ENCODE results near the gene AQP1. TPM values are rescaled to one million over a fixed set of nuclear protein-coding genes. Genes with fewer than 3 reads are reported as not detected.

Gene AQP1
- total RNA-seq, 4 donors from 2014 or later = 12.4 to 86.5 (median 71.5) TPM

DNA sequence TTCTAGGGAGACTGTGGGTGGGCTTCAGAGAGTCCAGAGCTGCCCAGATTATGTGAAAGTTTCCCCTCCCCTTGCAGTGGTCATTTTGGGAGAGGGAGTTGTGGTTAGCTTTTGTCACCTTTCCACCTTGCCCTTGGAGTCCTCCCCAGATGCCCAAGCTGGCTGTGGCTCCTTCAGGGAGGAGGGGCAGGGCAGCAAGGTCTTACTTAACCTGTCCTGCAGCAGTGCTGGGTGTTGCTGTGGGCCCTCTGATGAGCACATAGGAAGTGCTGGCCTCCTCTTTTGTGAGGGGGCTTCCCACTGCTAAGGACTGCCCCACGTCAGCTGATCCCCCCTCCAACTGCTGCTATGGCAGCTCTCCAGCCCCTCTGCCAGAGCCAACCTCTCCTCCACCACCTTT, 17.6 kb upstream of the AQP1 start:
- TF ChIP-seq, protein P1, sequence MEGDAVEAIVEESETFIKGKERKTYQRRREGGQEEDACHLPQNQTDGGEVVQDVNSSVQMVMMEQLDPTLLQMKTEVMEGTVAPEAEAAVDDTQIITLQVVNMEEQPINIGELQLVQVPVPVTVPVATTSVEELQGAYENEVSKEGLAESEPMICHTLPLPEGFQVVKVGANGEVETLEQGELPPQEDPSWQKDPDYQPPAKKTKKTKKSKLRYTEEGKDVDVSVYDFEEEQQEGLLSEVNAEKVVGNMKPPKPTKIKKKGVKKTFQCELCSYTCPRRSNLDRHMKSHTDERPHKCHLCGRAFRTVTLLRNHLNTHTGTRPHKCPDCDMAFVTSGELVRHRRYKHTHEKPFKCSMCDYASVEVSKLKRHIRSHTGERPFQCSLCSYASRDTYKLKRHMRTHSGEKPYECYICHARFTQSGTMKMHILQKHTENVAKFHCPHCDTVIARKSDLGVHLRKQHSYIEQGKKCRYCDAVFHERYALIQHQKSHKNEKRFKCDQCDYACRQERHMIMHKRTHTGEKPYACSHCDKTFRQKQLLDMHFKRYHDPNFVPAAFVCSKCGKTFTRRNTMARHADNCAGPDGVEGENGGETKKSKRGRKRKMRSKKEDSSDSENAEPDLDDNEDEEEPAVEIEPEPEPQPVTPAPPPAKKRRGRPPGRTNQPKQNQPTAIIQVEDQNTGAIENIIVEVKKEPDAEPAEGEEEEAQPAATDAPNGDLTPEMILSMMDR (IDR thresholded peaks at IDR 0.05) = no peak
- TF ChIP-seq POLR2A (IDR thresholded peaks at IDR 0.05) = no peak
- H3K4me3 ChIP-seq = no peak overlapping the region
- H3K27me3 ChIP-seq = no peaks in the 10 kb centered on the region
- H3K36me3 ChIP-seq = no peaks in the 10 kb centered on the region
- H3K27ac ChIP-seq = no peak overlapping the region
- no peaks in the 10 kb centered on the region for H3K9me3 ChIP-seq
- peaks cover 0 to 25% (median 0%) of the 10 kb centered on the region in 4 donors for H3K4me1 ChIP-seq
- DNase-seq = no peak

DNA sequence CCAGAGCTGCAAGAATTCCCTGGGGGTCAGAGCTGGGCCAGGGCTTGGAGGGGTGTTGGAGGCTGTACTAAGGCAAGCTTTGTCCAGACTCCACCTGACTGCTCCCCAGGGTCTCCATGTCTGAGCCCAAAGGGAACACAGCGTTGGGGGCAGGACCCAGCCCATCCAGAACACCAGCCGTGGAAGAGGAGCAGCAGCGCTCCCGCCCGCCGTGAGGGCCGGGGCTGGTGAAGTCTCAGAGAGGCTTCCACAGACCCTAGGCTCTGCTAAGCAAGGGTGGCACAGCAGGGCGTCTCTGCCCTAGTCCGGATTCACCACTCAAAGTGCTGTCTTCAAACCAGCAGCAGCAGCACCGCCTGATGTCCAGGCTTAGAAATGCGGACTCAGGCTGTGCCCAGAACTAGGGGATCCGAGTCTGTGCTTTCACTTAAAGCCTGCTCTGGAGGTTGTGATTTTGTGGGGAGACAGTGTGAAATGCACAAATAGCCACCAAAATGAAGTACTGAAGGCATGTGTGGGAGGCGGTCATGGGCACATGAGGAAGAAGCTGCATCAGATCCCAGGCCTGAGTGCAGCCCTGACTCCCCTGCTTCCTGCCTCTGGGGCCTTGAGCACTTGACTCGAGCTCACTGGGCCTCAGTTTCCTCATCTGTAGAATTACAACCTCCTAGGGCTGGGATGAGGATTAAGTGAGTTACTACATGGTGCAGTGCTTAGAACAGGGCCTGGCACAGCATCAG, 16.6 kb upstream of the AQP1 start:
- Histone ChIP-seq H3K9me3 (no peaks in the 10 kb centered on the region), H3K4me3 (no peak overlapping the region), H3K27ac (no peak overlapping the region), H3K36me3 (no peaks in the 10 kb centered on the region), H3K27me3 (no peaks in the 10 kb centered on the region), H3K4me1 (peaks cover 0 to 25% (median 0%) of the 10 kb centered on the region in 4 donors)
- DNase-seq = no peak
- TF ChIP-seq POLR2A (IDR thresholded peaks at IDR 0.05) = no peak
- TF ChIP-seq, protein P1 (IDR thresholded peaks at IDR 0.05) = no peak

DNA sequence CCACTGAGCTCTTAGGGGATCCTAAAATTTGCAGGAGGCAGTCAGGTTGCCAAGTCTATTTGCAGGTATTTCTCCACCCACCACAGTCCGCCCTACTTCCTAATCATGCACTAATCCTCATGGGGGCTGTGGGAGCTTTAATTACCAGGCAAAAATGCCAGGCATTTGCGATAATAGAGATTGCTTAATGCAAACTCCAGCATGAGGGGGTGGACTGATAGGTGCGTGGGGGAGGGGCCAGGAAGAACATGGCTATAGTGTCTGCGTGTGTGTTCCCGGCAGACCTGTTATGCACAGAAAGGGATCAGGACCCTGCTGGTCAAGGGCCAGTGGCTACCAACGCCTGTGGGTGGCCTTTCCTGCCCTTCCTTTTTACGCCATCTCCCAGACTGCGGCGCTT, 15.6 kb upstream of the AQP1 start:
- Histone ChIP-seq H3K9me3 (no peaks in the 10 kb centered on the region), H3K4me3 (no peak overlapping the region), H3K36me3 (no peaks in the 10 kb centered on the region), H3K4me1 (peaks cover 0 to 25% (median 0%) of the 10 kb centered on the region in 4 donors), H3K27me3 (no peaks in the 10 kb centered on the region), H3K27ac (no peak overlapping the region)
- TF ChIP-seq POLR2A (IDR thresholded peaks at IDR 0.05) = no peak
- TF ChIP-seq, protein P1 (IDR thresholded peaks at IDR 0.05) = no peak
- no peak for DNase-seq

DNA sequence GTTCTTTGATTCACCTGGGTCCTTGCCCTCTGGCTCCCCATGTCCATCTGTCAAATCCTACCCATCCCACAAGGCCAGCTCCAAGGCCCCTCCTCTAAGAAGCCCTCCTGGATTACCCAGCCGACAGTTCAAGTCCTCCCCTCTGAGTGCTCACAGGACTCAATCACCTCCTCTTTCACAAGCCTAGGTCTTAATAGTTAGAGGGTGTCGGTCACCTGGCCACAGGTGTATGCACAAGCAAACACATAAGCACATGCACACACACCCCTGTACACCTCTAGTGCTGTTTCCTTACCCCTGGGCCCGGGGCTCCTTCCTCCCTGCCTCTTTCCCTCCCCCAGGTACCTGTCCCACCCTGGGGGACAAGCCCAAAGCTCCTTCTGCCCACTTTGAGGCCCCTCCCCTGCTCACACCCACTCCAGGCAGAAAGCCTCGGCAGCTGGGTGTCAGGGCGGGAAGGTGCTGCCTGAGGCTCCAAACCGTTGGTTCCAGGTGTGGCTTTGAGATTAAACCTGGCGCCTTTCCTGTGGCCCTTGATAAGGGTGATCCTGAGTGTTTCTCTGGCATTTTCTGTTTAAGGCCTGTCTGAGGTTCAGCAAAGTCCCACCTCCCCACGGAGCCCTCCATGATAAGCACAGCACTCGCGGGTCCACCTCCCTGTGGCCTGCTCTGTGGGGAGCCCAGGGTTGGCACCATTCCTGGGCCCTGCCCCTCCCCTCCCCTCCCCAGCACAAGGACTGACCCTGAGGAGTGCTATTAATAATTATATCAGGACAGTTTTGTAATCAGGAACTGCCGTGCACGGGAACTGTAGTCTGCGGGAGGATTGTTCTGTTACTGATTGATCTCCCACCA, 14.6 kb upstream of the AQP1 start:
- Histone ChIP-seq H3K9me3 (no peaks in the 10 kb centered on the region), H3K4me1 (peaks cover 0 to 25% (median 0%) of the 10 kb centered on the region in 4 donors), H3K36me3 (no peaks in the 10 kb centered on the region), H3K27ac (peak overlapping the region in 3 of 4 donors; percentile 32 to 55 (median 45)), H3K27me3 (no peaks in the 10 kb centered on the region), H3K4me3 (no peak overlapping the region)
- DNase-seq = peak in 1 of 3 donors; percentile 65
- no peak for TF ChIP-seq POLR2A (IDR thresholded peaks at IDR 0.05)
- TF ChIP-seq, protein P1 (IDR thresholded peaks at IDR 0.05) = no peak

DNA sequence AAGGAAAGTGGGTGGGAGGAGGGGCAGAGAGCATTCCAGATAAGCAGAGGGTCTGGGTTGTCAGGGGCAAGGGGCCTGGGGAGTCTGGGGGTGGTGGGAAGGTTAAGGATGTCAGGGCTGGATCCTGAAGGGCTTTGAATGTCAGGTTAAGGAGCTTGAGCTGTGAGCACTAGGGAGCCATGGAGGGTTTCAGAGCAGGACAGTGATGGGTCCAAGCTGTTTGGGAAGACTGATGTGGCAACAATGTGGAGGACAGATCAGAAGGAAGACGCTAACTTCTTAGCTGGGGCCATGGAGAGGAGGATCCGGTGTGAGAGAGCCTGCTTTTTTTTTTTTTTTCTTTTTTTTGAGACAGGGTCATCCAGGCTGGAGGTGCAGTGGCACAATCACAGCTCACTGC, 13.9 kb upstream of the AQP1 start:
- no peak for TF ChIP-seq POLR2A (IDR thresholded peaks at IDR 0.05)
- TF ChIP-seq, protein P1 (IDR thresholded peaks at IDR 0.05) = no peak
- DNase-seq = no peak
- H3K9me3 ChIP-seq = no peaks in the 10 kb centered on the region
- H3K36me3 ChIP-seq = no peaks in the 10 kb centered on the region
- H3K27me3 ChIP-seq = no peaks in the 10 kb centered on the region
- H3K4me3 ChIP-seq = no peak overlapping the region
- peak overlapping the region in 3 of 4 donors; percentile 32 to 55 (median 45) for H3K27ac ChIP-seq
- peaks cover 0 to 25% (median 0%) of the 10 kb centered on the region in 4 donors for H3K4me1 ChIP-seq
